Upper lobe of left lung (tissue), 4 donors: ENCODE data around the gene KLHL29.

Source experiments
- CTCF ChIP-seq, 6 experiments: fragments of 450-650 bp in 4 of 6; fragments of 200-600 bp in 2 of 6; sonication (generic) in 2 of 6; IDR thresholded peaks; one replicate each; pipeline ENCODE4 v1.5.1; 2016 to 2019; ENCODE audit warnings: antibody characterized with exemption in 6 of 6
- EP300 ChIP-seq, 4 donors: sonication (generic); formaldehyde crosslinking; IDR thresholded peaks; one replicate each; pipeline ENCODE4 v1.5.1; 2017; ENCODE audit warnings: antibody characterized with exemption in 4 of 4, control low read depth in 2 of 4
- POLR2A ChIP-seq, 4 donors: fragments of 450-650 bp; IDR thresholded peaks; one replicate each; pipeline ENCODE4 v1.5.1; 2016 to 2017; ENCODE audit warnings: antibody characterized with exemption in 4 of 4, mild to moderate bottlenecking in 2 of 4
- POLR2AphosphoS5 ChIP-seq, 2 donors: sonication (generic); formaldehyde crosslinking; IDR thresholded peaks; one replicate each; pipeline ENCODE4 v1.5.1; 2017; ENCODE audit warnings: antibody characterized with exemption in 2 of 2

- TF ChIP-seq CTCF (IDR thresholded peaks at IDR 0.05) (no peak), POLR2A (IDR thresholded peaks at IDR 0.05) (no peak), POLR2AphosphoS5 (IDR thresholded peaks at IDR 0.05) (no peak), EP300 (IDR thresholded peaks at IDR 0.05) (no peak)
Measured at GRCh38 chr2:23485261-23485660, 100.3 kb downstream of the KLHL29 start.
